HL-60/S4 (cell line): Measurements from ENCODE around the gene KRTAP1-1.
"Not testable (repeated sequence)": the region's sequence is repeated elsewhere in the genome, so short reads cannot be mapped to it uniquely, and the experiment has no call there.

Experiments
- in situ Hi-C: fragments of 300-500 bp; cut with MboI; formaldehyde crosslinking; loops from 2 replicates; pipeline ENCODE4 v1.14.3; 2022; ENCODE audit warnings: low sequenced_read_pairs

Gene KRTAP1-1

GRCh38 chr17:41057547-41057946 is 16.3 kb upstream of the KRTAP1-1 start:
- in situ Hi-C loops: no loop called here

GRCh38 chr17:41055130-41055529 is 13.9 kb upstream of the KRTAP1-1 start, which contains the start of gene KRTAP2-2:
Gene KRTAP2-2 (minus strand): TSS chr17:41055230. CDS start chr17:41055211, 19 bp downstream.
- in situ Hi-C loops: not testable (repeated sequence)

GRCh38 chr17:41054556-41054955 is 13.3 kb upstream of the KRTAP1-1 start:
- in situ Hi-C loops: not testable (repeated sequence)

GRCh38 chr17:41054025-41054424 is 12.8 kb upstream of the KRTAP1-1 start:
- in situ Hi-C loops: no loop called here

- in situ Hi-C loops: no loop called here
Observed at GRCh38 chr17:41052566-41052965, 11.3 kb upstream of the KRTAP1-1 start.

GRCh38 chr17:41049110-41049509 is 7.9 kb upstream of the KRTAP1-1 start:
- in situ Hi-C loops: no loop called here

GRCh38 chr17:41048441-41048840 is 7.2 kb upstream of the KRTAP1-1 start:
- in situ Hi-C loops: no loop called here

GRCh38 chr17:41046735-41047465 is 5.7 kb upstream of the KRTAP1-1 start, which contains the start of gene KRTAP2-1:
Gene KRTAP2-1 (minus strand): TSS chr17:41047316. CDS start chr17:41047267, 49 bp downstream.
- in situ Hi-C loops: not testable (repeated sequence)

GRCh38 chr17:41042953-41043352 is 1.7 kb upstream of the KRTAP1-1 start:
- in situ Hi-C loops: no loop called here

- in situ Hi-C loops: no loop called here
Observed at GRCh38 chr17:41037853-41038350, 3.3 kb downstream of the KRTAP1-1 start.

- in situ Hi-C loops: not testable (repeated sequence)
Observed at GRCh38 chr17:41034346-41034935, 6.8 kb downstream of the KRTAP1-1 start, which contains the start of gene KRTAP1-3. Gene KRTAP1-3 (minus strand): TSS chr17:41034874. CDS start chr17:41034821, 53 bp downstream.

GRCh38 chr17:41029633-41030245 is 11.5 kb downstream of the KRTAP1-1 start, which contains the start of gene KRTAP1-4:
Gene KRTAP1-4 (minus strand): TSS chr17:41030195. CDS start chr17:41030078, 117 bp downstream.
- in situ Hi-C loops: no loop called here

- in situ Hi-C loops: no loop called here
Observed at GRCh38 chr17:41026715-41027471, 14.4 kb downstream of the KRTAP1-1 start, which contains the start of gene KRTAP1-5. Gene KRTAP1-5 (minus strand): TSS chr17:41027208. CDS start chr17:41027155, 53 bp downstream.

- in situ Hi-C loops: no loop called here
Observed at GRCh38 chr17:41024697-41025096, 16.6 kb downstream of the KRTAP1-1 start.

- in situ Hi-C loops: no loop called here
Observed at GRCh38 chr17:41020336-41020735, 20.9 kb downstream of the KRTAP1-1 start.

GRCh38 chr17:41019415-41019814 is 21.8 kb downstream of the KRTAP1-1 start:
- in situ Hi-C loops: no loop called here

- in situ Hi-C loops: no loop called here
Observed at GRCh38 chr17:41018541-41018940, 22.7 kb downstream of the KRTAP1-1 start.

- in situ Hi-C loops: no loop called here
Observed at GRCh38 chr17:41016578-41017215, 24.6 kb downstream of the KRTAP1-1 start.

GRCh38 chr17:41015454-41015853 is 25.8 kb downstream of the KRTAP1-1 start:
- in situ Hi-C loops: no loop called here

GRCh38 chr17:41013606-41014005 is 27.6 kb downstream of the KRTAP1-1 start:
- in situ Hi-C loops: no loop called here
